ENCODE measurements around the gene EMID1.

The EMID1 gene

GRCh38 chr22:29205594-29206371, at the start of gene EMID1:
Gene EMID1 (plus strand): TSS chr22:29205896. CDS start chr22:29206039, 143 bp downstream.
- no peak for DNase-seq

- DNase-seq, result no peak
Measured at GRCh38 chr22:29155966-29156365, 49.7 kb upstream of the EMID1 start.

GRCh38 chr22:29156507-29156906, 49.2 kb upstream of the EMID1 start:
- no peak for DNase-seq

GRCh38 chr22:29157759-29158535, 47.7 kb upstream of the EMID1 start:
- DNase-seq, result no peak

GRCh38 chr22:29158546-29158945, 47.1 kb upstream of the EMID1 start:
- no peak for DNase-seq

GRCh38 chr22:29163808-29164207, 41.9 kb upstream of the EMID1 start:
- no peak for DNase-seq

GRCh38 chr22:29165321-29166060, 40.2 kb upstream of the EMID1 start:
- no peak for DNase-seq

GRCh38 chr22:29166180-29166579, 39.5 kb upstream of the EMID1 start:
- DNase-seq, result no peak

GRCh38 chr22:29167032-29167911, 38.4 kb upstream of the EMID1 start:
- no peak for DNase-seq

GRCh38 chr22:29171721-29172120, 34.0 kb upstream of the EMID1 start:
- no peak for DNase-seq

GRCh38 chr22:29172216-29172615, 33.5 kb upstream of the EMID1 start:
- no peak for DNase-seq

GRCh38 chr22:29175312-29175835, 30.3 kb upstream of the EMID1 start:
- DNase-seq, result no peak

GRCh38 chr22:29183971-29184848, 21.5 kb upstream of the EMID1 start:
- DNase-seq, result no peak

GRCh38 chr22:29184849-29185490, 20.7 kb upstream of the EMID1 start:
- no peak for DNase-seq

GRCh38 chr22:29186302-29186701, 19.4 kb upstream of the EMID1 start:
- DNase-seq, result no peak

GRCh38 chr22:29187831-29188230, 17.9 kb upstream of the EMID1 start:
- DNase-seq, result no peak

GRCh38 chr22:29190051-29190450, 15.6 kb upstream of the EMID1 start:
- no peak for DNase-seq

- no peak for DNase-seq
Measured at GRCh38 chr22:29190918-29191317, 14.8 kb upstream of the EMID1 start.

GRCh38 chr22:29193021-29193420, 12.7 kb upstream of the EMID1 start:
- DNase-seq, result no peak

GRCh38 chr22:29194184-29194583, 11.5 kb upstream of the EMID1 start:
- DNase-seq, result no peak
